ENCODE data around the gene CPEB4. TPM values are rescaled to one million over a fixed set of nuclear protein-coding genes. Genes with fewer than 3 reads are reported as not detected.

CPEB4 gene
- total and polyA plus RNA-seq, 2 of the 8 experiments (the other 6 are each of a cell fraction or from before 2014, with no cell fraction given) = 8.4 to 13.4 TPM

DNA sequence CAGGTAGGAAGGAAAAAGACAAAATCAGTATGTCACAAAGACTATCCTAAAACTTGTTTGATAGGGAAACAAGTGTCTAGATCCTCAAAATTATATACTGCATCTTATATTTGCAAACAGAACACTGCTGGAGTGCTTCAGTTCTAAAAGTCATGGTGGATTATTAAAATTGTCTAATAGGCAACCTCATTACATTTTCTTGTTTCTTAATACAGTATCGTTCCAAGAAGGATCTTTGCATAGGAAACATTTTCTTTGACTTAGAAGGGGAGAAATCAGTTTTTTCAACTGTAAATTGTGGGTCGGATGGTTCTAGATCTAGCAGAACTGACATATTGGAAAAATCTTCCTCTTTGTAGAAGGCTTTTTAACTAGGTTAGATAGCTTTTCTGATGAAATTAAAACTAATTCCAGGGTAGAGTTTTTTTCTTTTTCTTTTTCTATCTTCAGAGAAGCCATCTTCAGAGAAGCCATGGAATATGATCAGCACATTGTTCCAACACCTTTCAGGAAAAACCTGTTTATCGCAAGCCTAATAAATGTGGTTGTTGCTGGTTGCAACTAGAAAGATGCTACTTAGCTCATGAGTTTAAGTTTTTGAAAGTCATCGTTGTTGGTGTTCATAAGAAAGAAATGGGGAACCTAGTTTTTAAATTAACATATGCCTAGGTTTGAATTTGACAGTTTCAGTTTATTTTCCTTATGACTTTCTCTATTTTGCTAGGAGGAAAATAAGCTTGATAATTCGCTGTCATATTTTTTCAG lies 7.4 kb downstream of the CPEB4 start:
- Histone ChIP-seq H3K23me2 (ENCODE audit: low read depth, low read length) (no peaks in the 10 kb centered on the region), H3K23ac (ENCODE audit: insufficient read length) (no peak overlapping the region), H3K36me3 (ENCODE audit: control insufficient read depth in 2 of 4, insufficient read depth in 4 of 4, low read length in 3 of 4) (no peaks in the 10 kb centered on the region), H3K27me3 (replicated peaks in 1 of 4; ENCODE audit: control insufficient read depth in 3 of 4, extremely low read depth in 1 of 4, insufficient read depth in 3 of 4, low read length in 3 of 4) (no peaks in the 10 kb centered on the region), H4K20me1 (replicated peaks in 1 of 2; ENCODE audit: control insufficient read depth in 1 of 2, insufficient read depth in 2 of 2, low read length in 2 of 2) (no peaks in the 10 kb centered on the region), H2BK120ac (replicated peaks; ENCODE audit: low read depth, low read length) (no peak overlapping the region), H3K9ac (replicated peaks in 1 of 4; ENCODE audit: extremely low read depth in 1 of 4, low read depth in 3 of 4, low read length in 3 of 4) (no peak overlapping the region), H3K56ac (replicated peaks; ENCODE audit: insufficient read length, low read depth, low read length) (no peak overlapping the region), H3K4me3 (ENCODE audit: extremely low read depth in 1 of 4, insufficient read depth in 2 of 4, low read depth in 3 of 4, low read length in 4 of 4) (no peak overlapping the region), H4K5ac (ENCODE audit: insufficient read length, low read depth, low read length) (no peak overlapping the region), H3K4me1 (replicated peaks in 1 of 4; ENCODE audit: control insufficient read depth in 3 of 4, insufficient read depth in 4 of 4, low read length in 3 of 4) (no peaks in the 10 kb centered on the region; a peak in 4 of 7 replicates), H2BK15ac (ENCODE audit: low read length) (no peak overlapping the region; the same call in 1 of the 2 replicates), H3K79me2 (ENCODE audit: control insufficient read depth in 1 of 2, insufficient read depth in 2 of 2, low read length in 2 of 2) (peaks cover 0 to 46% of the 10 kb centered on the region in 2 experiments; a peak in 2 of 4 replicates), H2BK5ac (ENCODE audit: low read depth, low read length) (no peak overlapping the region), H3K14ac (ENCODE audit: insufficient read length) (no peak overlapping the region), H2AFZ (ENCODE audit: low read length) (no peak overlapping the region), H3K4me2 (ENCODE audit: insufficient read depth in 1 of 2, low read depth in 2 of 2, low read length in 2 of 2) (no peak overlapping the region), H3K18ac (ENCODE audit: extremely low read depth, low read length) (no peak overlapping the region), H4K91ac (replicated peaks; ENCODE audit: insufficient read length, low read length) (no peak overlapping the region), H2BK20ac (ENCODE audit: low read length) (no peak overlapping the region), H3K4ac (replicated peaks; ENCODE audit: insufficient read length, low read depth, low read length) (no peak overlapping the region), H3K79me1 (ENCODE audit: low read depth, low read length) (no peaks in the 10 kb centered on the region), H2BK12ac (ENCODE audit: low read depth, low read length) (no peak overlapping the region), H2AK5ac (ENCODE audit: low read depth, low read length) (no peak overlapping the region), H4K8ac (ENCODE audit: extremely low read depth, insufficient read depth, low read length) (no peak overlapping the region), H3K27ac (ENCODE audit: low read depth, low read length) (no peak overlapping the region), H3K9me3 (ENCODE audit: insufficient read depth in 2 of 2, low read depth in 1 of 2, low read length in 1 of 2) (no peaks in the 10 kb centered on the region)
- TF ChIP-seq TBP (IDR thresholded peaks at IDR 0.05; ENCODE audit: low read depth, low read length) = no peak
- no peak for TF ChIP-seq SIRT6 (IDR thresholded peaks at IDR 0.05; ENCODE audit: low read length)
- no peak for TF ChIP-seq TAF1 (IDR thresholded peaks at IDR 0.05; ENCODE audit: low read depth, low read length)
- no peak for TF ChIP-seq EZH2 (IDR thresholded peaks at IDR 0.05; ENCODE audit: low read depth, low read length, severe bottlenecking)
- TF ChIP-seq E2F6 (IDR thresholded peaks at IDR 0.05) = no peak
- TF ChIP-seq NRF1 (IDR thresholded peaks at IDR 0.05; ENCODE audit: low read depth, low read length) = no peak
- no peak for TF ChIP-seq SP4 (IDR thresholded peaks at IDR 0.05; ENCODE audit: low read length)
- no peak for TF ChIP-seq BCL11A (IDR thresholded peaks at IDR 0.05; ENCODE audit: low read depth in 2 of 2, low read length in 2 of 2)
- no peak for TF ChIP-seq CTBP2 (IDR thresholded peaks at IDR 0.05; ENCODE audit: borderline replicate concordance, insufficient read depth, insufficient read length, low read length)
- TF ChIP-seq PHF8 (conservative IDR thresholded peaks at IDR 0.05; ENCODE audit: low read depth, low read length) = no peak
- no peak for TF ChIP-seq YY1 (IDR thresholded peaks at IDR 0.05; ENCODE audit: low read depth, low read length)
- no peak for TF ChIP-seq POLR2A (IDR thresholded peaks at IDR 0.05; ENCODE audit: control extremely low read depth in 1 of 2, low read depth in 2 of 2, low read length in 2 of 2)
- TF ChIP-seq GABPA (IDR thresholded peaks at IDR 0.05; ENCODE audit: borderline replicate concordance, insufficient read depth, low read length) = no peak
- POLR2A ChIA-PET (ENCODE audit: partially characterized antibody) = interaction anchor here (1.0 to 1.6 kb wide), 2 partner anchors 16 to 73 kb away, joined by 3 to 4 read pairs; no protein-coding TSS in a partner anchor
- WGBS, 2 experiments (ENCODE audit: extremely low coverage in 1 of 2, insufficient coverage in 1 of 2, insufficient read length in 1 of 2, insufficient replicate concordance in 2 of 2, low coverage in 1 of 2, low lambda C conversion rate in 2 of 2, missing lambda C conversion rate in 1 of 2) = 88% methylated on average over 5 of the region's 5 CpGs; no CpG with 5 or more reads in 1 of the 2 experiments
- no peak for DNase-seq (ENCODE audit: low read depth in 1 of 2, low spot score in 2 of 2)
- CTCF ChIA-PET (ENCODE audit: partially characterized antibody) = interaction anchor here (0.5 to 2.0 kb wide), 4 partner anchors 13 to 205 kb away, joined by 3 to 5 read pairs (median 3); no protein-coding TSS in a partner anchor
- no peak for FAIRE-seq

All from H1 (cell line).